GM12892 (cell line): Measurements from ENCODE around the gene SH3RF3.

Source experiments
- DNase-seq: peaks from one replicate; pipeline ENCODE4 v3.0.0; 2011; ENCODE audit not compliant: insufficient read length
- FAIRE-seq: peaks from 2 replicates; lab custom pipeline; 2011; peaks lifted over from hg19 to GRCh38; lab: Jason Lieb, UNC
- POLR2A ChIP-seq: IDR thresholded peaks from 2 replicates; pipeline ENCODE4 v1.6.1; 2011; ENCODE audit warnings: low read depth, low read length, control low read depth
- POLR2AphosphoS5 ChIP-seq: IDR thresholded peaks from 2 replicates; pipeline ENCODE4 v1.6.1; 2011; ENCODE audit warnings: low read depth, low read length, control low read depth
- TAF1 ChIP-seq: IDR thresholded peaks from 2 replicates; pipeline ENCODE4 v1.6.1; 2011; ENCODE audit warnings: low read depth, mild to moderate bottlenecking, control low read depth, low read length, borderline replicate concordance

Gene SH3RF3

DNA sequence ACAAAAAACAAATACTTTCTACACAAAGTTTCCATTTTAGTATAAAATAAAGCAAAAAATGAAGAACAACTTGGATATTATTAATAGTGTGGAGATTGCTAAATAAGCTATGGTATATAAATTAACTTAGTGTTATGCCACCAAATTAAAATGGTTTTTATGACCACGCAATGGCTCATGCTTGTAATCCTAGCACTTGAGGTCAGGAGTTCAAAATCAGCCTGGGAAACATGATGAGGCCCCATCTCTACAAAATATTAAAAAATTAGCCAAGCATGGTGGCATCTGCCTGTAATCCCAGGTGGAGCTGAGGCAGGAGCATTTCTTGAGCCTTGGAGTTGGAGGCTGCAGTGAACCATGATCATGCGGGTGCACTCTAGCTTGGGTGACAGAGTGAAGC is 108.8 kb downstream of the SH3RF3 start:
- TF ChIP-seq POLR2A (no peak), POLR2AphosphoS5 (no peak), TAF1 (no peak)
- no peak for DNase-seq
- no peak for FAIRE-seq

DNA sequence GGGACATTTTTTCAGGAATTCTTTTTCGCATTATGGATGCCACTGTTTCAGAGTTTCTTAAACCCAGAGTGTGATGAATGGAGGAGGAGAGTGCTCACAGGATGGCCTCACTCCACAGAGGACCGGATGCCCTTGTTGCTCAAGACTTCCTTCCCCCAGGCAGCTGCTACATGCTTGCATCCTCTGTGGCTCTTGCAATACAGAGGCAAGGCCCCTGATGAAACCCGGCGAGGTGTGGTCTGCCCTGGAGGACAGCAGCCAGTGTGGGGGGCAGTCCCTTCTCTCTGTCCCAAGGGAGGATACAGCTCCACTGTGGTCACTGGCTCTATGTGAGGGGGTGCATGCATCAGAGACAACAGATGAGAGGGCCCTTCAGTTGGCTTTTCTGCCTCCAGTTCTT is 109.6 kb downstream of the SH3RF3 start:
- peak; percentile 31 for DNase-seq
- TF ChIP-seq POLR2A (no peak), POLR2AphosphoS5 (no peak), TAF1 (no peak)
- FAIRE-seq, result no peak

DNA sequence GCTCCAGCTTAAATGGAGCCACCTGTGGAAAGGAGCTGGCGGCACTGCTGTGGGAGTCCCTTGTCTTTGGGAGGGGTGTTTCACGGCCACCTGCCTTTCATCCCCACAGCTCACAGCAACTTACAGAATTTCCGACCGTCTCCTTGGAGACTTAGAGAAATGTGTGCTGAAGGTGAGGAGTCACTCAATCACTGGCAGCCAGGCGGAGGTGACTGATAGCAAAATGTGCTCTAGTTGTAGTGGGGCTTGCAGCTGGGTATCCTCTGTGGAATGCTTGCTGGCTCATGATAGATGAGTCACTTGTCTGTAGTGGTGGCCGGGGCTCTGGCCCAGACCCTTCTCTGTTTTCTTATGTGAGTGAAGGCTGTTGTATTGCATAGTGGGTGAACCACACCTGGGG is 110.7 kb downstream of the SH3RF3 start:
- no peak for DNase-seq
- FAIRE-seq, result no peak
- TF ChIP-seq TAF1 (no peak), POLR2AphosphoS5 (no peak), POLR2A (no peak)

DNA sequence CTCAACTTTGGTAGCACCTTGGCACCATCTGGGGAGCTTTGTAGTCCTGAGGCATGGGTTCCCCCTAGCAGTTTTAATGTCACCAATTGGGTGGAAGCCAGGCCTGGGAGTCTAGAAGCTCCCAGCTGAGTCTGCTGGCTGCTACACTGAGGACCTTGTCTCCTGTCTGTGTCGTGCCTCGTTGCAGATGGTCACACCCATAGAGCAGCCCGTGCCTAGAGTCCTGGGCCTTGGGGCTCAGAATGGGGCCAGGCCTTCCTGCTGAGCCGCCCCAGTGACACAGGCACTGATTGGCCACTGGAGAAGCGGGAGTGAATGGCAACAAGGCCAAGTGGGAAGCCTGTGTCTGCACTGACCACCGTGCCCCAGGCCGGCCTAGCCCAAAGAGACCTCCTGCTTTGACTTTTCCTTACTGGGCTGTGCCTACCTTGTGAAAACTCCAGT is 113.2 kb downstream of the SH3RF3 start:
- TF ChIP-seq POLR2A, result no peak
- TF ChIP-seq TAF1, result no peak
- TF ChIP-seq POLR2AphosphoS5, result no peak
- no peak for FAIRE-seq
- no peak for DNase-seq

DNA sequence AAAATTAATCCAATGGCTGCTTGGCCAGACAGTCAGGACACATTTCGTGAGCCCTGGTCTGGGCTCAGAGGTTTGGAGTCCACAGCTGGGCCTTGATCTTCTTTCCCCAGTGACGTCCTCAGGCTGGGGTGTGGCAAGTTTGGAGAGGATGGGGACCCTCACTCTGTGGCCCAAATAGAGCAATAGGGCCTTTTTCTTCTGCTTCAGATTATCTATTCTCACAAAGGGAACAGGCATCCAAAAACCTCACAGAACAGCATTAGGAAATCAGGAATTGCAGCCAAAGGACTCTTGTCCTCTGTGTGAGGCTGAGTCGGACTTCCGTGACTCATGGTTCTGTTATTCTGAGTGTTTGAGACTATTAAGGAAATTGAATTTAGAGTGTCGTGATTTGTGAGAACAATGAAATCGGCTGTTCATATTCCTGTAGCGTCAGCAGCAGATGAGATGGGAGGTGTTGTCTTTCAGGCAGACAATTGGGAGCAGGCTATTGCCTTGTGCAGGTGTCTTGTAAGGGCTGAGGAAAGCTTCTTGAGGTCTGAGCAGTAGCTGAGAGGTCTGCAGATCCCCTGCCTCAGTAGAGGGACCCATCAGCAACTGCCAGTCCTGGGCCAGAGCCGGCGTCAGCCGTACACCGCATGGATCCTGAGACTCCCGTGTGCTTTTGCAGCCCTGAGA is 113.8 kb downstream of the SH3RF3 start:
- no peak for DNase-seq
- TF ChIP-seq TAF1, result no peak
- no peak for TF ChIP-seq POLR2AphosphoS5
- no peak for TF ChIP-seq POLR2A
- FAIRE-seq, result no peak

DNA sequence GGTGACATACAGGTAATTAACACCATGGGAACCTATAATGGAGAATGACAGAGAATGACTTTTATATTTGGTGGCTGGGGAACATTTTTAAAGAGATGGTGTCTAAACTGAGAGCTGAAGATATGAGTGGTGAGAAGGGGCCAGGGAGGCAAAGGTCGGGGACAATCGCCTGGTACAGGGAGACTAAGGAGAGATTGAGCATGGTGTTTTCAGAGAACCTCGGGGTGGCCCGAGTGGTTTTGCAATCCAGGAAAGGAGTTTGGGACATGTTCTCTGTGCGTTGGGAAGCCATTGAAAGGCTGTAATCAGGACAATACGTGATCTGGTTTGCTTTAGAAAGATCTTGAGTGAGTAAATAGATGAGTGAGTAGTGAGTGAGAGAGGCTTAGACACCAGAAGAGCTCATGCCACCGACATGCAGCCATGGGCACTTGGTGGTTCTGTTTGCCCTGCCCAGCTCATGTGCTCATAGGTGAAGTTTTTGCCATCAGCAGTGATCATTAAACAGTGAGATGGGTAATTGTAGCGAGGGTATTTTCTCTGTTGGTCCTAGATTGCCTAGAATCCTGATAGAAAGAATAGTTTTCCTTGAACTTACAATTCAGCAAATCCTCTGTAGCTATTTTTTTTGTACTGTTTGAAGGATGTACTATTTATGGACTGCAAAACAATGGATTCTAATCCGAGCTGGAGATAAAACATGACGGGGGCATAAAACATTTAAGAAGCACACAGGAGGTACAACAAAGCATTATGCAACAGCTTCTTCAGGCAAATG is 114.7 kb downstream of the SH3RF3 start:
- FAIRE-seq (no peak), DNase-seq (no peak)
- no peak for TF ChIP-seq TAF1
- TF ChIP-seq POLR2A, result no peak
- no peak for TF ChIP-seq POLR2AphosphoS5

DNA sequence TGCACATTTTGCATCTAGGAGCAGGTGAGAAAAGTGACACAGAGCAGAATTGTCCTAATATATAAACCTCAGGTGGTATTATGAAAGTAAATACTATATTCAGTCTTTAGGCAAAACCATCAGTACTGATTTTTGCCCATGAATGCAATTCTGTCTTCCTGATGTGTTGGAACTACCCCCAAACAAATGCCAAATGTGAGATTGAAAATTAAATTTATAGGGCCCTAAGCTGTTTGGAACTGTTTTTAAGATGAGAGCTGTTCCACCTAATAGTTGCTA is 115.2 kb downstream of the SH3RF3 start:
- TF ChIP-seq POLR2A (no peak), TAF1 (no peak), POLR2AphosphoS5 (no peak)
- DNase-seq, result no peak
- FAIRE-seq, result no peak

DNA sequence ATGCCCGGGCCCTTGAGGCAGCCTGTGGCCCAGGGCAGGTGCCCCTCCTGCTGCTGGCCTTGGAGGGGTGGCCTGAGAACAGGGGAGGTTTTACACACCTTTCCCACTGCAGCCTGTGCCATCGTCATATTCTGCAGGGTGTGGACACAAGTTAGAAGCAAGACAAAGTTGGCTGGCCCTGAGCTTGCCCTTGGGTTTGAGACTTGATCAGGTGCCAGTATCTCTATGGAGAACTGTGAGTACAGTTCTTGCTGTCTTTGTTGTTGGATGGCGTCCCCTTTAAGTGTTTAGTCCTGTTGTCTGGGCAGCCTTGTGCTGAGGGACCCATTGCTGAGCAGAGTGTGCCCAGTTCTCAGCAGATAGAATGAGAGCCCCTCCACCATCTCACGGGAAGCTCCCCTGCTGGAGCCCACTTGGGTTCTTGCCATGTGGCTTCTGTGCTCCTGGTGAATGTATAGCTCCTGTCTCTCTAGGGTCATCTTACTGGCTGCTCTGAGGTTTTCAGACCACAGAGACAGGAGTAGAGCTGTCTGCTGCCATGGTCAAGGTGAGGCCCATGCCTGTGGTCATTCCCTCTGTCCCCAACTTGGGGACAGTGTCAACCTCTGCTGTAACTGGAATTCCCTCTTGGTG is 115.9 kb downstream of the SH3RF3 start:
- FAIRE-seq (no peak), DNase-seq (no peak)

DNA sequence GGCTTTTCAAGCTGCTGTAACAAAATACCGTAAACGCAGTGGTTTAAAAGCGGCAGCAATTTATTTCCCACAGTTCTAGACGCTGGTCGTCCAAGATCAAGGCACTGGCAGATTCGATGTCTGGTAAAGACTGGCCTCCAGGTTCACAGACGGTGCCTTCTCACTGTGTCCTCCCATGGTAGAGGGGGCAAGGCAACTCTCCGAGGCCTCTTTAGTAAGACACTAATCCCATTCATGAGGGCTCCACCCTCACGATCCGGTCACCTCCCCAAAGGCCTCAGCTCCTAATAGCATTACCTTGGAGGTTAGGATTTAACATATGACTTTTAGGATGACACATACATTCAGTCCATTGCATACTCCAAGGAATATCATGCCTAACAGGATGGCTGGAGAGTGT is 117.2 kb downstream of the SH3RF3 start:
- TF ChIP-seq POLR2AphosphoS5, result no peak
- no peak for TF ChIP-seq POLR2A
- TF ChIP-seq TAF1, result no peak
- FAIRE-seq, result no peak
- DNase-seq, result no peak

More for the DNA sequence above, 115.9 kb downstream of the SH3RF3 start:
- TF ChIP-seq POLR2AphosphoS5, result no peak
- TF ChIP-seq TAF1, result no peak
- no peak for TF ChIP-seq POLR2A

DNA sequence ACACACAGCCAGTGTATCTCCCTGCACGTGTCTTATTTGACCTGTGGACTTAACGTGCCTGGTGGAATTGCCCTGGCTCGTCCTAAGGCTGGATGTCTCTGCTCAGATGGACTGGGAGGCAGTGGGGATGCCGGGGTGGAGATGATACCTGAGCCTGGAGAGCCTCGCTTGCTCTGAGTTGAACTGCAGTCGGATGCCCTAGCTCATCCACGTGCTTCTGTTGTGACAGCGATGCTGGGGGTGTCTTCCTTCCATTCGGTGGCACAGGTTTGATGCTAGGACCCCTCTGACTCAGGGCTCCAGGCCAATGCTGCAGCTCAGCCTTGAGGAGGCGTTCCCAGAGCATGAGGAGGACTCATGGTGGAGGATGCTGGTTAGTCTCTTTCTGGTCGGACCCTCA is 117.6 kb downstream of the SH3RF3 start:
- DNase-seq, result no peak
- FAIRE-seq, result no peak
- TF ChIP-seq TAF1 (no peak), POLR2AphosphoS5 (no peak), POLR2A (no peak)

DNA sequence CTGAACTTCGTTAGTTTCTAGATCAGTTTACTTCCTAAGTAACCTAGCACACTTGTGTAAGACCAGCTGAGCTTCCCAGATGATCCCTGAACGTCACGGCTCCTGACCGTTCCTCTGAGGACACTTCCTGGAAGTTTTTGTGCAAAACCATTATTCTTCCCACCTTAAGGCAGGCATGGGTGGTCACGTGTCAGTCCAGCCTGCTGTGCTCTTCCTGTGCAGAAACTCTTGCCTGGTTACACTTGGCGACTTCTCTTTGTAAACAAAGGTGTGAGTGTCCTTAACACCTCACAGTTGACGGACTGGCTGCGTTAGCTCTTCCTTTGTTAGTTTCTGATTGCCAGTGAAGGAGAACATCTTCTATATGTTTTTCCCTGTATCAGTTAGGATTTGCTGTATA is 118.3 kb downstream of the SH3RF3 start:
- TF ChIP-seq POLR2A, result no peak
- no peak for TF ChIP-seq TAF1
- no peak for TF ChIP-seq POLR2AphosphoS5
- no peak for FAIRE-seq
- DNase-seq, result no peak

DNA sequence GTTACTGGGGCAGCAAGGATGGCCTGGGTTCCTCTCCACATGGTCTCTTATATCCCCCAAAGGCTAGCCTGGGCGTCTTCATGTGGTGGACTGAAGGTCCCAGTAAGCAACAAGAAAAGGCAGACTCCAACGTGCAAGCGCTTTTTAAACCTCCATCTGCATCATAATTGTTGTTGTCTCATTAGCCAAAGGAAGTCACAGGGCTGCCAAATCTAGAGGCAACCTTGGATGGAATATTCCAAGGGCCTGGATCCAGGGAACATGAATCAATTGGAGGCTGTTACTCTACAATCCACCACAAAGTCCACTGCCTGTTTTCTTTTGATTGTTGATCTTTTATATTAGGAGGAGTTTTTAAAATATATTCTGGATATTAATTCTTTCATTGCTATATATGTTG is 118.8 kb downstream of the SH3RF3 start:
- TF ChIP-seq POLR2AphosphoS5, result no peak
- TF ChIP-seq TAF1, result no peak
- no peak for TF ChIP-seq POLR2A
- DNase-seq (no peak), FAIRE-seq (no peak)

DNA sequence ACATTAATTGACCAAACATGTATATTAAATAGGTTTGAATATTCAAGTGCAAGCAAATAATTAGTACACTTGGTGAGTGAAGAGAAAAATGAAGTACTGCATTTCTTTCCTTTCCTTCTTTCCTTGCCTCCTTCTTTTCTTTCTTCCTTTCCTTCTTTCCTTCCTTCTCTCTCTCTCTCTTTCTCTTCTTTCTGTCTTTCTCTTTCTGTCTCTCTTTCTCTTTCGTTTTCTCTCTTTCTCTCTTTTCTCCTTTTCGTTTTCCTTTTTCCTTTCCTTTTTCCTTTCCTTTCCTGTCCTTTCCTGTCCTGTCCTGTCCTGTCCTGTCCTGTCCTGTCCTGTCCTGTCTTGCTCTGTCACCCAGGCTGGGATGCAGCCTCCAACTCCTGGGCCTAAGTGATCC is 119.6 kb downstream of the SH3RF3 start:
- DNase-seq (no peak), FAIRE-seq (no peak)
- no peak for TF ChIP-seq POLR2A
